GM18507 (cell line): ENCODE measurements around the gene OVOL3.
"Not testable (repeated sequence)": the region's sequence is repeated elsewhere in the genome, so short reads cannot be mapped to it uniquely, and the experiment has no call there.

Experiments
- DNase-seq: peaks from one replicate; pipeline ENCODE4 v3.0.0; 2011; ENCODE audit warnings: low read depth; ENCODE audit not compliant: insufficient read length; ENCODE audit errors: extremely low spot score
- FAIRE-seq: peaks from 2 replicates; lab custom pipeline; 2011; peaks lifted over from hg19 to GRCh38; lab: Jason Lieb, UNC

The OVOL3 gene

DNA sequence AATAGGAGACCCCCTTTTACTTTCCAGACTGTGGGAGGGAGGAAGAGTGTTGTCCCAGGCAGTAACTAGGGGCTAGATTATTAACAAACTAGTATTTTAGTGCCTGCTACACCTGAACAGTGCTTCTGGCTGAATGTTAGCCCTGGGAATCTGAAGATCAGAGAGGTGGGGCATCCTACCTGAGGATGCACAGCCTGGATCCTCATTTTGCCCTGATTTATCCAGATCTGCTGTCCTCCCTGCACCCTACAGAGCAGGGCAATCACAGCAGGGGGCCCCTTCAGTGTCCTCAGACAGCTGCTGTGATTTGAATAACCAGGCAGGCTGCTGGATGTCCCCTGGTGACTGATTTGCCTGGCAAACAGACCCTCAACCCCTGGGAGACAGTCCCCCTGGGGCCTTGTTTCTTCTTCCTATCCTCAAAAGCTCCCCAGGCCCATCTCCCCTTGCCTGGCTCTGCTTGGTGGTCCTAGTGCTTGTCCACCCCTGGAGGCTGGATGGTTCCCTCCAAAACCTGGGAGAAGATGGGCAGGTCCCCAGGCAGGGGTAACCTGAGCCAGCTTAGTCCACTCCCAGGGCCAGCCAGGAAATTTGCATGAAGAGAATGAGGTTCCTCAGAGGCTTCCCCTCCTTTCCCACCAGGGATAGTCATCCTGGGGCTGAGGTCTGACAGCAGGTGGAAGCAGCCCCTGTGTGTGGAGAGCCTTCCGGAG, at the start of gene OVOL3:
OVOL3 (plus strand) TSS at position 657 of the 713 bp plus-strand sequence. CDS start 60 bp downstream, outside the sequence.
- FAIRE-seq (no peak), DNase-seq (no peak)

DNA sequence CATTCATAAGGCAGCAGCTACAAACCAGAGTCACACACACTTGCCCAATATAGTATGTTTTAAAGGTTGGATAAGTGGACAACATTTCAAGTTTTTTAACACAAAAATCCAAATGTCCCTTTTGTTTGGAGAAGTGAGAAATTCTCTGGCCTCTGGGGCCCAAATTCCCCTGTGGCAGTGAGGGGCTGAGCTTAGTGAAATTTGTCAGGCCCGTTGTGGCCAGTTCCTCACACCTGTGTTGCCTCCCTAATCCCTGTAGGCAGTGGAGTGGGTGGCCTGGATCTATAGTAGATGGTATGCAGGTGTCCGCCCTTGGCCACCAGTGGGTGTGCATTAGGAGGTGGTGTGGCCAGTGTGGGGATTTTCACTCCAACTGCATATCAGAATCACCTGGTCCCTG, 49.6 kb upstream of the OVOL3 start:
- DNase-seq (no peak), FAIRE-seq (no peak)

DNA sequence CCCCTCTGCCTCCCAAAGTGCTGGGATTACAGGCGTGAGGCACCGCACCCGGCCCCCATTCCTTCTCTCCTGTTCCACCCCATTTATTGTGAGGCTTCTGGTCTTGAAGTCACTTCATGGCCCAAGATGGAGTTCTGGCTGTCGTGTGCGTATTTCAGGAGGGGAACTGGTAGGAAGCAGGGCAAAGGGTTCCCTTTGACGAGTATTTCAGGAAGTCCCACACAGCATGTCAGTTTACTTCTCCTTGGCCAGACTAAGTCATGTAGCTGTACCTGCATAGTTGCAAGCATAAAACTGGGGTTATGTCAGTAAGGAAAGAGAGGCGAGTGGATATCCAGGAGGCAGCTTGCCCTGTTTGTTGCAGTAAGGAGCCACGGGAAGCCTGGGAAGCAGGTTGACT, 46.1 kb upstream of the OVOL3 start:
- FAIRE-seq (no peak), DNase-seq (no peak)

DNA sequence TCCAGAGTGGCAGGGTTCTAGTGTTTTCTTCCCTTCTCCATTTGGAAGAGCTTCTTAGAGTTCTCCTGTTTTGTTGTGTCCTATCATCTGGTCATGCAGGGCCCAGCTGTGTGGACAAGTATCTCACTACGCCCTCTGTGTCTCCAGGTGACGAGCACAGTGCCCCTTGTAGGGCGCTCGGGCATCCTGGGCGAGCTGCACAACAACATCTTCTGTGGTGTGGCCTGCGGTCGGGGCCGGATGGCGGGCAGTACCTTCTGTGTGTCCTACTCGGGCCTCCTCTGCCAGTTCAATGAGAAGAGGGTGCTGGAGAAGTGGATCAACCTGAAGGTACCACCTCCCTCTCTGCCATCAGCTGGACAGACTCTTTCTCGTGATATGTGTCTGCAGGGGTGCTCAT, 43.3 kb upstream of the OVOL3 start:
- FAIRE-seq = no peak

DNA sequence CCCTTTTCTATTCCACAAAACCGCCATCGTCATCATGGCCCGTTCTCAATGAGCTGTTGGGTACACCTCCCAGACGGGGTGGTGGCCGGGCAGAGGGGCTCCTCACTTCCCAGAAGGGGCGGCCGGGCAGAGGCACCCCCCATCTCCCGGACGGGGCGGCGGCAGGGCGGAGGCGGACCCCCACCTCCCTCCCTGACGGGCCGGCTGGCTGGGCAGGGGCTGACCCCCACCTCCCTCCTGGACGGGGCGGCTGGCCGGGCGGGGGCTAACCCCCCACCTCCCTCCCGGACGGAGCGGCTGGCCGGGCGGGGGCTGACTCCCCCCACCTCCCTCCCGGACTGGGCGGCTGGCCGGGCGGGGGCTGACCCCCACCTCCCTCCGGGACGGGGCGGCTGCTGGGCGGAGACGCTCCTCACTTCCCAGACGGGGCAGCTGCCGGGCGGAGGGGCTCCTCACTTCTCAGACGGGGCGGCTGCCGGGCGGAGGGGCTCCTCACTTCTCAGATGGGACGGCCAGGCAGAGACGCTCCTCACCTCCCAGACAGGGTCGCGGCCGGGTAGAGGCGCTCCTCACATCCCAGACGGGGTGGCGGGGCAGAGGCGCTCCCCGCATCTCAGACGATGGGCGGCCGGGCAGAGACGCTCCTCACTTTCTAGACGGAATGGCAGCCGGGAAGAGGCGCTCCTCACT, 42.0 kb upstream of the OVOL3 start:
- DNase-seq, FAIRE-seq: not testable (repeated sequence)

More for the DNA sequence above, 43.3 kb upstream of the OVOL3 start:
- no peak for DNase-seq

DNA sequence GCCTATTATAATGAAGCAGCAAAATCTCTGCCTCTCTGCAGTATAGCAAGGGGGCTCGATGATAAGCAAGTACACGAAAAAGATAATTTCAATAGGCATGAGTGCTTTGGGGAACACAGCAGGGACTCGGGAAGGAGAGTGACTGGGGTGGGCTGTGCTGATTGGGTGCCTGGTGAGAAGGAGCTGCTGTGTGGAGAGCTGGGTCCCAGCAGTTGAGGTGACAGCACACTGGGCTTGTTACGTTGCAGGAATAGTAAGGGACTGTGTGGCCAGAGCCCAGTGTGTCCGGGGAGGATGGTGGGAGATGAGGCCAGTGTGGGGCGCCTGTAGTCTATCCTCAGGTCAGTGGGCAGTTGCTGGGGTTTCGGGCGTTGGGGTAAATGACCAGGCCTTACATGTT, 38.9 kb upstream of the OVOL3 start:
- no peak for FAIRE-seq
- no peak for DNase-seq

DNA sequence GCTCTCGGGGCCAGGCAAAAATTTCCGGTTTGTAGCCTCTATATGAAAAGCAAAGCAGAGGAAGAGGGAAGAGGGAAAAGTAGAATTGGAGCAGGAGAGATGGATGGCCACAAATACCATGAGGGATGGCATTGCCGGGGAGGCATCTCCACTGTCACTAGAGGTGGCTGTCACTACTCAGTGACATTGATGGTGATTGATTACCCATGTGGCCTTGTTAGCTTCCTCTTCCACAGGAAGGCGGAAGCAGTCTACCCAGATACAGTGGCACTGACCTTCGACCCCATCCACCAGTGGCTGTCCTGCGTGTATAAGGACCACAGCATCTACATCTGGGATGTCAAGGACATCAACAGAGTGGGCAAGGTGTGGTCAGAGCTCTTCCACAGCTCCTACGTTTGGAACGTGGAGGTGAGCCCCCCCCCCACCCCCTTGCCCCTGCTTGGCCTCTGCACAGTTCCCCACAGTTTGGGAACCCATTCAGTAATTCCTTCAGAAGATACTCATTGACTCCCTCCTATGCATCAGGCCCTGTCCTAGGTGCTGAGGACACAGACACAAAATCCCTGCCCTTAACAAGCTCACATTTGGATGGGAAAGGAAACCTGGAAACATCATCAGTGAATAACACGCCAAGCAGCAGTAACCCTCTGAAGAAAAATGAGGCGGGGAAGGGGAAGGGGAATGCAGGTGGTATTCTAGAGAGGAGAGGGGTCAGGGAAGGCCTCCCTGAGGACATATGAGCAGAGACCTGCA, 37.6 kb upstream of the OVOL3 start:
- FAIRE-seq (no peak), DNase-seq (no peak)

DNA sequence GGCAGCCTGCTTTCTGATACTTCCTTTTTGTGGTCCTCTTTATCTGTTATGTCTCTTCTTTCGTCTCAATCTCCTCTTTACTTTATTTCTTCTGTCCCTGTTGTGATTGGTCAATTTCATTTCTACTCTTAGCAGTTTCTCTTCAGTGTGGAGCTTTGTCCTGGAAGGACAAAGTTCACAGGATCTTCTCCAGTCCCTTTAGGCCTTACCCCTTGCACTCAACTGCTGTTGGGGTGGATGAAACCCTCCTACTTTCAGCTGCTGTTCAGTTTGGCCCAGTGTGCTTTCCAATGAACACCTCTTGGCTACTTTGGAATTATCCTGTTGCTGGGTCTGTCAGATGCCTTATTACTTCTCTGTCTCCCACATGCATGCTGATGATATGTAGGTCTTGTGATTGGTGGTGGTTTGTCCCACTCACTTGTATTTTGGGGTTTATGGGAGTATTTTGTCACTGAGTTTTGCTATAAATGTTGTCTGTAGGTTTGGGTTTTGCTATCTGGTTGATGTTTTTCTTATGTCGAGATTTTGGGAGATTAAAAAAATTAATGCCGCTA, 31.5 kb upstream of the OVOL3 start:
- DNase-seq (no peak), FAIRE-seq (no peak)

DNA sequence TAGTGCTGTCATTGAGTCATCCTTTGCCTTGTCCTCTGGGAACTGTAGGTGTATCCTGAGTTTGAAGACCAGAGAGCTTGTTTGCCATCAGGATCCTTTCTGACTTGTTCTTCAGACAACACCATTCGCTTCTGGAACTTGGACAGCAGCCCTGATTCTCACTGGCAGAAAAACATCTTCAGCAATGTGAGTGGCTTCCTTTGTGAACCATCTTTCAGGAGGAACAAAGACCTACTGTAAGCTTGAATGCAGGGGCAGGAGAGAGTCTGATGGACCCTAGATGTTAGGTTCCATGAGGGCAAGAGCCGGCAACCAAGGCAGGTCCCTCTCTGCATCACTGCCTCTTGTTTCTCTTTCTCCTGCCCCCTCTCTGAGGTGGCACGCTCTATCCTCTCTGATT, 29.6 kb upstream of the OVOL3 start:
- no peak for FAIRE-seq
- no peak for DNase-seq

DNA sequence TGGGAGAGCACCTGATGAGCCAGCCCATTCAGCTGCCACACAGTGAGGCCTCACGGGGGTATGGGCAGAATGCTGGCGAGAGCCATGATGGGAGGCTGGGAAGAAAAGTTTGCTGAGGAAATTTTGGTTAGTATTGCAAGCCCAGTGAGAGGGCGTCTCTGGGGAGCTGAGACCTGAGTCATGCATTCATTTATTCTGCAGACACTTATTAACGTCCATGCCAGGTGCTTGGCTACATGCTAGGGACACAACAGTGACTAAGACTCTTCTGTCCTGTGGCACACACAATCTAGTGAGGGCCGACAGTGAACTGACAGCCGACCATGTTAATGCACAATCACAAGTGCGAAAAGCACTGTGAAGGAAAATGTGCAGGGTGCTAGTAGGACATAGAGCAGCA, 29.0 kb upstream of the OVOL3 start:
- FAIRE-seq (no peak), DNase-seq (no peak)

DNA sequence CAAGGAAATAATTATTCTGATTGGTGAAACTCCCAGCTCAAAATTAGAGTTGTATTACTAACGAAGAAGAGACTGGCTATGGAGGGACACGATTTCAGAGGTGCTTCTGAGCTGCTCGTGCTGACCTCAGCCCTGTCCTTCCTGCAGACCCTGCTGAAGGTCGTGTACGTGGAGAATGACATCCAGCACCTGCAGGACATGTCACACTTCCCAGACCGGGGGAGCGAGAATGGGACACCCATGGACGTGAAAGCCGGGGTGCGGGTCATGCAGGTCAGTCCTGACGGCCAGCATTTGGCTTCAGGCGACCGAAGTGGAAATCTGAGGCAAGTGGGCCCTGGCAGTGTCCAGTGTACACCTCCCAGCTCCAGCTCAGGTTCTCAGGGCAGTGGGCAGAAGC, 28.0 kb upstream of the OVOL3 start:
- no peak for DNase-seq

DNA sequence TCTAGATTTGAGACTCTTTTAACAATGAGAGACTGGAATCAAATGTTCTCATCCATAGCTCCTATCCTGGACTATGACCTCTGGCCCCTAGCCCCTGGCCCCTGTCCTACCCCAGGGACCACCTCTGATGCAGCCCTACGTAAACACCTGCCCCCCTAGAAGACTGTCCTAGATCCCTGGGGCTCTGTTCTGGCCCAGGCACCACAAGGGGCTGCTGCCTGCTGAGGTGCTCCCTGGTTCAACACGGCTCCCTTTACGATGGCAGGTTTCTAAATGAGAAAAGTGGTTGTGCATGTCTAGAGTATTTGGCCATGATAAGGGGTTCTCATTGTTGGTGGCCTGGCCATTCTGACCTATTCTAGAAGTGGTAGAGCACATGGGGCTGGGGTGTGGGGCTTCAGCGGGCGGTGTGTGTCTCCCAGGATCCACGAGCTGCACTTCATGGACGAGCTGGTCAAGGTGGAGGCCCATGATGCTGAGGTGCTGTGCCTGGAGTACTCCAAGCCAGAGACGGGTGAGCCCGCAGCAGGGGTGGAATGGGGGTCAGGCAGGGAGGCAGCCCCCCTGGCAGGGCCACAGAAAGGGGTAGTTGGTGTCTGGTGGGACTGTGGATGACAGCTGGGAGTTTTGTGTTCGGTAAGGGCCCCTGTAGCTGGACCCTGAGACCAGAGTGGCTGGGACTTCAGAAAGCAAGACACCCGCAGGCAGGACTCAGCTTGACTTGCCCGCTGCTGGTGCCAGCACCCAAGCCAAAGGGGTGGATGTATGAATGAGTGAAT, 26.5 kb upstream of the OVOL3 start:
- DNase-seq (no peak), FAIRE-seq (no peak)

More for the DNA sequence above, 28.0 kb upstream of the OVOL3 start:
- FAIRE-seq = no peak

DNA sequence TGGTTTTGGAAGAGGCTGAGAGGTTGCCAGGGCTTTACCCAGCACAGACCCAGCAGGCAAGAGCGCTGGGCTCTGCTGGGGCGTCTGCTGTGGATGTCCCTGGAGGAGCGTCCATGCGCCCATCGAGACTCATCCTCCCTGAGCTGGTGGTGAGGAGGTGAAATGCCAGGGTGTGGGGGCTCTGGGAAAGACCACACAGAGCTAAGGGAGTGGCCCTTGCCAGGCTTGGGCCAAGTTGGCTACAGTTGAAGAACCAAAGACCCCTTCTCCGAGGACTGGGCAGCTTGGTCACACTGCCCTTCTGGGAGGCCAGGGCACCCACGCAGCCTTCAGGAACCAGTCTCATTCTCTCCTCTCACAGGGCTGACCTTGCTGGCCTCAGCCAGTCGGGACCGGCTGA, 24.6 kb upstream of the OVOL3 start:
- no peak for FAIRE-seq
- no peak for DNase-seq

DNA sequence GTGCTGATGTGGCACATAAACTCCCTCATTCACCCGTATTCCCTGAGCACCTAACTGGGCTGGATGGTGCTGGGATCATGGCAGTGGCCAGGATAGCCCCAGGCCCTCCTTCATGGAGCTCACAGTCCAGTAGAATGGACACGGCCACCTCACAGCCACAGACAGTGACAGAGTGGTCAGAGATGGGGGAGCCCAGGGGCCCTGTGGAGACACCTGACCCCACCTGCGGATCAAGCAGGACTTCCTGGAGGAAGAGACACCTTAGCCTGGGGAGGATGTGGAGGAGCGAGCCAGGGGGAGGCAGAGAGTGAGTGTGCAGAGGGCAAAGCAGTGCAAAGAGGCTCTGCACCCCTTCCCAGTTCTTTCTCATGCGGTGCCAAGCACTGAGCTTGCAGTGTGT, 21.1 kb upstream of the OVOL3 start:
- DNase-seq (no peak), FAIRE-seq (no peak)

DNA sequence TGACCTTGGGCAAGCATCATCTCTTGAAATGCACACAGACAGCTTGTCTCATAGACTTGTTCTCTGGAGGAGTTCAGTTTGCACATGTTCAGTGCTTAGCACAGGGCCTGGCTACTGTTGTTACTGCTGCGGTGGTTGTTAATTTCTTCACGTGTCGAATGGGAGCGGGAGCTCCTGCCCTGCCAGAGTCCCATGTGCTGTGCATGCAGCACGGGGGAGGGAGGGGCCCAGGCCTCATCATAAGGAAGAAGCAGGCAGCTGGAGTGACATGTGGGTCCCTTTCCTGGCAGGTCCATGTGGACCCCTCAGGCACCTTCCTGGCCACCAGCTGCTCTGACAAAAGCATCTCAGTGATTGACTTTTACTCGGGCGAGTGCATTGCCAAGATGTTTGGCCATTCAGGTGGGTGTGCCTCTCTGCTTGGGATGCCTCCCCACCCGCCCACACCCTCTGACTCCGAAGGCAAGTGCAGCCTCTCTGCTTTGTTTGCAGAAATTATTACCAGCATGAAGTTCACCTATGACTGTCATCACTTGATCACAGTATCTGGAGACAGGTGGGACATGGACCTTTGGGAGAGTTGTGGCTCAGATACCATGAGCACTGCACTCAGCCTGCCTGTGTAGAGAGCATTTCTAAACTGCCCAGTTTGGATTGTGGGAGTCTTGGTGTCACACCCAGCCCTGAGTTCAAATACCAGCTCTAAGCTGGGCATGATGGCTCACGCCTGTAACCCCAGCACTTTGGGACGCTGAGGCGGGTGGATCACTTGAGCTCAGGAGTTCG, 19.8 kb upstream of the OVOL3 start:
- FAIRE-seq = no peak
- no peak for DNase-seq

DNA sequence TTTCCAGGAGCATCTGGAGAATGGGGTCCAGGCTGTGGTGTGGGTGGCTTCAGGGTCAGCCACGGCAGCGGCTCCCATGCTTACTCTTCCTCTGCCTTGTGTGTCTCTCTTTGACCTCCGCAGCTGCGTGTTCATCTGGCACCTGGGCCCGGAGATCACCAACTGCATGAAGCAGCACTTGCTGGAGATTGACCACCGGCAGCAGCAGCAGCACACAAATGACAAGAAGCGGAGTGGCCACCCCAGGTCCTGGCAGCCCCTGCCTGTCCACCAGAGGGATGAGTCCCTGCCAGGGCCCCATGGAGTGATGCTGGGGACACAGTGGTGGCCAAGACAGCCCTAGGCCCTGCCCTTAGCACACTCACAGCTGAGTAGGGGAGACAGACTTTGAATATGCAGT, 18.4 kb upstream of the OVOL3 start:
- DNase-seq (no peak), FAIRE-seq (no peak)

DNA sequence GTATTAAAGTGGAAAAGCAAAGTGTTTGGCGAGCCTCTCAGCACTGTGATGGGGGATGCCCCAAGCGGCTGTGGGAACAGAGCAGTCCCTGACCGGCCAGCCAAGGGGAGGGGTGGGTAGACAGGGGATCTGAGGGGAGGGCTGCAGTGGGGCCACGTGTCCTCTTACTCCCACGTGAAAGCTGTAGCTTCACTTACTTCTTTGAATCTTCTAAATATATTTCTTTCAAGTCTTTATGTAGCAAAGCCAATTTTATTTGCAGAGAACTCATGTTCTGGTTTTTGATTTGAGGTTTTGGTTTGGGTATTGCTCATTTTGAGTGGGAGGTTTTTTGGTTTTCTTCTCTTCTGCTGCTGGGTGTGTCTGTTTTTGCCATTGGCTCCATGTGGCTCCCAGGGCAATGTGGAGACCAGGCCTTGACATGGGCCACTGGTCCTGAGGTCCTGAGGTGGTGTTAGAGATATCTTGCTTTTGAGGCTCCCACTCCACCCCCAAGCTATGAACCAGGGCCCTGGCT, 17.7 kb upstream of the OVOL3 start:
- no peak for FAIRE-seq
- DNase-seq = no peak

DNA sequence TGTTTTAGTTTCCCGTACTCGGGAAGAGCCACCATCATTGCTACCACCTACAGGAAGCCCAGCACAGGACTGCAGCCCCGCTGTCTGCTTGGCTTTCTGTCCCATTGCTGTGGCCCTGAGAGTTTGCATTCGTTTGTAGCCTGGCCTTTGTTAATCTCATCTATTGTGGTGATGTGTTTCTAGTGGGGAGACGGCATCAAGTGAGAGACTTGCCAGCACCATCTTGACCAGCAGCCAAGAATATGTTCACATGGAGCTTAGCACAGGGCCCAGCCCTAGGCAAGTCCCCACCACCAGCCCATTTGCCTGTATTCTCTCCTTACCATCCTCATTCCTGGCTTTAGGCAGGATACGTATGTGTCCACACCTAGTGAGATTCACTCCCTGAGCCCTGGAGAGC, 17.3 kb upstream of the OVOL3 start:
- DNase-seq (no peak), FAIRE-seq (no peak)

DNA sequence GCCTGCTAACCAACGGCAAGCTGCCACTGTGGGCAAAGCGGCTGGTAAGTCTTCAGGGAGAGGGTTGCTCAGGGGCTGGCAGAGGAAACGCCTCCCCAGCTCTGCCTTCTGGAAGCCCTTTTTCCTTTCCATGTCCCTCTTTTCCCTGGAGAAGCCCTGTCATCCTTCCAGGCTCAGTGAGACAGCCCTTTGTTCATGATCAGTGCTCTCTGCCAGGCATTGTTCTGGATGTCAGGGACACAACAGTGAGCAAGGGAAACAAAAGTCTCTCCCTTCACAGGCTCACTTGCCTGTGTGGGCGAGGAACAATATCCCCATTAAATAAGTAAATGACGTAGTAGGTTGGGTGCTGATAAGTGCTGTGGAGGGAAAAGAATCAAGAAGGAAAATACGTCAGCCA, 13.9 kb upstream of the OVOL3 start:
- DNase-seq (no peak), FAIRE-seq (no peak)
